HL-60 (cell line): ENCODE measurements around the gene FAM53B.

Experiments used
- DNase-seq, 2 experiments: peaks; one replicate each; pipeline ENCODE4 v3.0.0-alpha.2; 2010 to 2020; ENCODE audit warnings: low read depth in 1 of 2, low spot score in 1 of 2
- H3K27ac ChIP-seq: fragments of 250-450 bp; sonication (Bioruptor Pico); replicated peaks from 2 replicates; pipeline ENCODE4 v1.5.1; 2020; ENCODE audit warnings: mild to moderate bottlenecking, moderate library complexity
- H3K27me3 ChIP-seq: fragments of 250-450 bp; sonication (Bioruptor Pico); 2 replicates; pipeline ENCODE4 v1.5.1; 2021; ENCODE audit warnings: mild to moderate bottlenecking, moderate library complexity; ENCODE audit not compliant: insufficient read depth, poor library complexity, severe bottlenecking
- H3K4me3 ChIP-seq: replicated peaks from 2 replicates; pipeline ENCODE4 v1.5.1; 2011; ENCODE audit warnings: mild to moderate bottlenecking, control low read depth, low read length; ENCODE audit not compliant: insufficient read depth
- GABPA ChIP-seq: IDR thresholded peaks from 2 replicates; pipeline ENCODE4 v1.6.1; 2012; ENCODE audit warnings: low read depth
- POLR2AphosphoS5 ChIP-seq: IDR thresholded peaks from 2 replicates; pipeline ENCODE4 v1.6.1; 2012; ENCODE audit warnings: low read depth
- SPI1 ChIP-seq: IDR thresholded peaks from 2 replicates; pipeline ENCODE4 v1.6.1; 2012; ENCODE audit warnings: low read depth, mild to moderate bottlenecking, borderline replicate concordance
- TF ChIP-seq, protein P1 (sequence below): IDR thresholded peaks from 2 replicates; pipeline ENCODE4 v1.6.1; 2012; ENCODE audit warnings: low read depth; ENCODE audit not compliant: insufficient replicate concordance
- TF ChIP-seq, protein P2 (sequence below): IDR thresholded peaks from one replicate; pipeline ENCODE4 v1.5.1; 2011; ENCODE audit warnings: low read length, control low read depth, inconsistent platforms; ENCODE audit not compliant: insufficient read depth

FAM53B gene

DNA sequence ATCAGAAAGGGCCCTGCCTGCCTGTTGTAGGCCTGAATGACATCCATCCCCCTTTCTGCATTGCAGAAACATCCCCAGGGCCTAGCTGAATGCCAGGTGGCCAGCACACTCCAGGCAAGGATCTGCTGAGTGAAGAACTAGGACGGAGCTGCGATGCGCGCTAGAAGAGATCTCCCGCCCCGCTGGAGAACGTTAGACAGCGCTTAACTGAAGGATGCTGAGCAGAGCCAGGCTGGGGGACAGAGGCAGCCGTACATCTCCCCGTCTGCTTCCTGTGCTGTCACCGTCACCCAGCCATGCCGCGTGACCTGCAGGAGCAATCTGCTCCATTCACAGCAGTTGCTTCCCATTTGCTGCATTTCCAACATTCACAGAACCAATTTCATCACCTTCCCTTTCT lies 73.3 kb downstream of the FAM53B start:
- TF ChIP-seq GABPA, result no peak
- no peak for TF ChIP-seq SPI1
- TF ChIP-seq, protein P1, sequence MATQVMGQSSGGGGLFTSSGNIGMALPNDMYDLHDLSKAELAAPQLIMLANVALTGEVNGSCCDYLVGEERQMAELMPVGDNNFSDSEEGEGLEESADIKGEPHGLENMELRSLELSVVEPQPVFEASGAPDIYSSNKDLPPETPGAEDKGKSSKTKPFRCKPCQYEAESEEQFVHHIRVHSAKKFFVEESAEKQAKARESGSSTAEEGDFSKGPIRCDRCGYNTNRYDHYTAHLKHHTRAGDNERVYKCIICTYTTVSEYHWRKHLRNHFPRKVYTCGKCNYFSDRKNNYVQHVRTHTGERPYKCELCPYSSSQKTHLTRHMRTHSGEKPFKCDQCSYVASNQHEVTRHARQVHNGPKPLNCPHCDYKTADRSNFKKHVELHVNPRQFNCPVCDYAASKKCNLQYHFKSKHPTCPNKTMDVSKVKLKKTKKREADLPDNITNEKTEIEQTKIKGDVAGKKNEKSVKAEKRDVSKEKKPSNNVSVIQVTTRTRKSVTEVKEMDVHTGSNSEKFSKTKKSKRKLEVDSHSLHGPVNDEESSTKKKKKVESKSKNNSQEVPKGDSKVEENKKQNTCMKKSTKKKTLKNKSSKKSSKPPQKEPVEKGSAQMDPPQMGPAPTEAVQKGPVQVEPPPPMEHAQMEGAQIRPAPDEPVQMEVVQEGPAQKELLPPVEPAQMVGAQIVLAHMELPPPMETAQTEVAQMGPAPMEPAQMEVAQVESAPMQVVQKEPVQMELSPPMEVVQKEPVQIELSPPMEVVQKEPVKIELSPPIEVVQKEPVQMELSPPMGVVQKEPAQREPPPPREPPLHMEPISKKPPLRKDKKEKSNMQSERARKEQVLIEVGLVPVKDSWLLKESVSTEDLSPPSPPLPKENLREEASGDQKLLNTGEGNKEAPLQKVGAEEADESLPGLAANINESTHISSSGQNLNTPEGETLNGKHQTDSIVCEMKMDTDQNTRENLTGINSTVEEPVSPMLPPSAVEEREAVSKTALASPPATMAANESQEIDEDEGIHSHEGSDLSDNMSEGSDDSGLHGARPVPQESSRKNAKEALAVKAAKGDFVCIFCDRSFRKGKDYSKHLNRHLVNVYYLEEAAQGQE, result no peak
- no peak for TF ChIP-seq POLR2AphosphoS5
- TF ChIP-seq, protein P2, sequence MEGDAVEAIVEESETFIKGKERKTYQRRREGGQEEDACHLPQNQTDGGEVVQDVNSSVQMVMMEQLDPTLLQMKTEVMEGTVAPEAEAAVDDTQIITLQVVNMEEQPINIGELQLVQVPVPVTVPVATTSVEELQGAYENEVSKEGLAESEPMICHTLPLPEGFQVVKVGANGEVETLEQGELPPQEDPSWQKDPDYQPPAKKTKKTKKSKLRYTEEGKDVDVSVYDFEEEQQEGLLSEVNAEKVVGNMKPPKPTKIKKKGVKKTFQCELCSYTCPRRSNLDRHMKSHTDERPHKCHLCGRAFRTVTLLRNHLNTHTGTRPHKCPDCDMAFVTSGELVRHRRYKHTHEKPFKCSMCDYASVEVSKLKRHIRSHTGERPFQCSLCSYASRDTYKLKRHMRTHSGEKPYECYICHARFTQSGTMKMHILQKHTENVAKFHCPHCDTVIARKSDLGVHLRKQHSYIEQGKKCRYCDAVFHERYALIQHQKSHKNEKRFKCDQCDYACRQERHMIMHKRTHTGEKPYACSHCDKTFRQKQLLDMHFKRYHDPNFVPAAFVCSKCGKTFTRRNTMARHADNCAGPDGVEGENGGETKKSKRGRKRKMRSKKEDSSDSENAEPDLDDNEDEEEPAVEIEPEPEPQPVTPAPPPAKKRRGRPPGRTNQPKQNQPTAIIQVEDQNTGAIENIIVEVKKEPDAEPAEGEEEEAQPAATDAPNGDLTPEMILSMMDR, result no peak
- peak; percentile 40 to 61 for DNase-seq
- no peak overlapping the region for H3K4me3 ChIP-seq
- H3K27me3 ChIP-seq, result no peaks in the 10 kb centered on the region
- peak overlapping the region; percentile 59 for H3K27ac ChIP-seq

DNA sequence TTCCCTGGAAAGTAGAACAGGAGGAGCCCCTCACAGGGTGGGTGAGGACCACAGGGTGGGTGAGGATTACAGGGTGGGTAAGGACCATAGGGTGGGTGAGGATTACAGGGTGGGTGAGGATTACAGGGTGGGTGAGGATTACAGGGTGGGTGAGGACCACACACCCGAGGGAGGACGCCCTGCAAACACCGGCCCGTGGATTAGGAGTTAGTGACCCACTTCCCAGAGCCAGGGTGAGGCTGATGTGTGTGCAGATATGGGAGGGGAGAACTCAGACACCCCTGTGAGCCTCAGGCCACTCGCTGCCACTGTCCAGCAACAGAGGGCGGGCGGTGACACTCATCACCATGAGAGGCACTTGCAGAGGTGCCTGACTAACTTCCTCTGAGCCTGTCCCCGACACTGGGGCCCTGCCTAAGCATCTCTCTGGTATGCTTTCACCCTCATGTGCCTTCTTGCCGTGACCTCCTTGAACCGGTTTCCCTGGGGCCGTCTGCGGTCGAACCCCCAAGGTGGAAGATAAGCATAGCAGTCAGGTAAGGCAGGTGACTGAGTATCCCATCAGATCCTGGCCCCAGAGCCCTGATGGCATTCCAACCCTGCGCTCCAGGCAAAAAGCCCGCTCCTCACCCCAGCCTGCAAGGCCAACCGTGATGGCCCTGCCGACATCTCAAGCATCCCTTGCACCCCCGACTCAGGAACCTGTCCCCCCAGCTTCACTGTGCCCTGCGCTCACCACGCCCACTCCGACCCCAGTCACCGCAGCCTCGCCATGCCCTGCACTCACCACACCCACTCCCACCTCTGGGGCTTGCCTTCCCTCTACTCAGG lies 74.1 kb downstream of the FAM53B start:
- Histone ChIP-seq H3K27ac (no peak overlapping the region), H3K27me3 (no peaks in the 10 kb centered on the region)
- TF ChIP-seq, protein P1, result no peak
- no peak for TF ChIP-seq POLR2AphosphoS5
- TF ChIP-seq, protein P2, result no peak
- no peak for TF ChIP-seq SPI1
- no peak for TF ChIP-seq GABPA

DNA sequence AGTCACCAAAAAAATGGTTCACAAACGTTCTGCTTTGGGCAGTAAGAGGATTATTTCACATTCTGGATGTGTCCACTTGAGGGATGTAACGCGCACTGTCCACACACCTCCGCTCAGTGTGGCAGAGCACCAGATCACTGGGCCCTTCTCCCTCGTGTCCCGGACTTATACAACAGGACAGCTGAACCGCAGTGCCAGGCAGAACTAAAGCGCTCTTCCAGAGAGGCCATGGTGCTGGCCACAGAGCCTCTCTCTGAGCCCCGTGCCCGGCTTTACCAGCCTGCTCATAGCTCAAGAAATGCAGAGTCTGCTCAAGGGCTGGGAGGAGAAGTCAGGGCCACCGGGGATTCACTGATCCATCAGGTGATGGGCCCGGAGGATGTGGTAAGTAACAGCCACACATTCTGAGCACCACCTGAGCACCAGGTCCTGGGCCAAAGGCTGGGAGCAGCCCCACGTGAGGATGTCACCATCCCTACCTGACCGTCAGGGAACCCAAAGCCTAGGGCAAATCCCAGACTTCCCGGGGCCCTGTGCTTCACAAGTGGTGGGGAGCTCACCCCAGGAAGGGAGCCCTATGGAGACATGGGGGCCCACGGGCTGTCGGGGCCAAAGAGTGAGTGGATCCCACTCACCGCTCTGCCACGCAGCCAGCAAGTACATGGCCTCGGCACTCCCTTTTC lies 74.9 kb downstream of the FAM53B start:
- TF ChIP-seq, protein P2, result no peak
- H3K4me3 ChIP-seq, result no peak overlapping the region
- DNase-seq, result no peak
- H3K27ac ChIP-seq, result no peak overlapping the region
- H3K27me3 ChIP-seq, result no peaks in the 10 kb centered on the region

More for the DNA sequence above, 74.1 kb downstream of the FAM53B start:
- H3K4me3 ChIP-seq, result no peak overlapping the region
- no peak for DNase-seq
